Astrocyte of the spinal cord (primary cell): ENCODE results near the gene RAVER2.
A peak's percentile ranks its signal among the peaks of the same experiment; 100 is the strongest.

ENCODE experiments used
- DNase-seq: peaks from one replicate; pipeline ENCODE4 v3.0.0; 2011; ENCODE audit warnings: low read depth, low spot score
- H3K4me3 ChIP-seq: 2 replicates; pipeline ENCODE4 v1.5.1; 2011; ENCODE audit warnings: low read depth, mild to moderate bottlenecking, low read length, moderate library complexity
- in situ Hi-C: cut with HindIII; loops from 2 replicates; pipeline ENCODE4 v1.10.0; 2017; ENCODE audit warnings: low sequenced_read_pairs
- TF ChIP-seq, protein P1 (sequence below): IDR thresholded peaks from 2 replicates; pipeline ENCODE4 v1.5.1; 2012; ENCODE audit warnings: low read depth, mild to moderate bottlenecking, low read length, inconsistent platforms

The RAVER2 gene

DNA sequence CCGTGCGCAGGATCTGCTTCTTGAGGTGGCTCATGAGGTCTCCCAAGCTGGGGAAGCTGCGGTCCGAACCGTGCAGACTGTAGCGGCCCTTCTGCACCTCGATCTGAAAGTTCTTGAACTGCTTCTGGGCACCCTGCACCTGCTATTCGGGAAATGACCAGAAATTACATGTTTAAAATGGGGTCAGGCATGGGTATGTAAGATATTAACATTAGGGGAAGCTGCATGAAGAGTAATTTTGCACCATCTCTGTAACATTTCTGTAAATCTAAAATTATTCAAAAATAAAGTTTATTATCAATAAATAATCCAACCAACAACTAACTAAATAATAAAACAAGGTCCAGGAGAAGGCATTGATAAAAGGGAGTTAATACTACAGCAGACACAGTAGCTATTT lies 110.7 kb downstream of the RAVER2 start:
- DNase-seq, result no peak
- H3K4me3 ChIP-seq, result no peak overlapping the region
- in situ Hi-C loops, result no loop called here
- TF ChIP-seq, protein P1, sequence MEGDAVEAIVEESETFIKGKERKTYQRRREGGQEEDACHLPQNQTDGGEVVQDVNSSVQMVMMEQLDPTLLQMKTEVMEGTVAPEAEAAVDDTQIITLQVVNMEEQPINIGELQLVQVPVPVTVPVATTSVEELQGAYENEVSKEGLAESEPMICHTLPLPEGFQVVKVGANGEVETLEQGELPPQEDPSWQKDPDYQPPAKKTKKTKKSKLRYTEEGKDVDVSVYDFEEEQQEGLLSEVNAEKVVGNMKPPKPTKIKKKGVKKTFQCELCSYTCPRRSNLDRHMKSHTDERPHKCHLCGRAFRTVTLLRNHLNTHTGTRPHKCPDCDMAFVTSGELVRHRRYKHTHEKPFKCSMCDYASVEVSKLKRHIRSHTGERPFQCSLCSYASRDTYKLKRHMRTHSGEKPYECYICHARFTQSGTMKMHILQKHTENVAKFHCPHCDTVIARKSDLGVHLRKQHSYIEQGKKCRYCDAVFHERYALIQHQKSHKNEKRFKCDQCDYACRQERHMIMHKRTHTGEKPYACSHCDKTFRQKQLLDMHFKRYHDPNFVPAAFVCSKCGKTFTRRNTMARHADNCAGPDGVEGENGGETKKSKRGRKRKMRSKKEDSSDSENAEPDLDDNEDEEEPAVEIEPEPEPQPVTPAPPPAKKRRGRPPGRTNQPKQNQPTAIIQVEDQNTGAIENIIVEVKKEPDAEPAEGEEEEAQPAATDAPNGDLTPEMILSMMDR, result no peak

DNA sequence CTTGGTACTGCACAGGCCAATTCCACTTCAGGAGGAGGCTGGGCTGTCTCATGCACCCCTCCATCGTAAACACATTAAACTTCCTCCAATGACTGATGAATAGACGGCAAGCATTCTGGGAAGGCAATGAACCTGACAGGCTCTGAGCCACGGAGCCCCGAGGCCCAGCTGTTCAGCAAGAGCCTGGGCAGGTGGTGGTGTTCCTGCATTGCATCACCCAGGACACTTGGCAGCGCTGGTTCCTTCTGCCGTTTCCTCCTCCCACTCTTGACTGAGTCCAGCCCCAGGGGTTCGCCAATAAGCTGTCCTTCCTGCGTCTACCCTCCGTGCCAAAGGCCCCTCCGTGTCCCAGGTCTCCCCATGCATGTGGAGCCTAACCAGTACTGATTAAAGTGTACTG lies 111.7 kb downstream of the RAVER2 start:
- in situ Hi-C loops, result no loop called here
- no peak overlapping the region for H3K4me3 ChIP-seq
- TF ChIP-seq, protein P1, result no peak
- no peak for DNase-seq

DNA sequence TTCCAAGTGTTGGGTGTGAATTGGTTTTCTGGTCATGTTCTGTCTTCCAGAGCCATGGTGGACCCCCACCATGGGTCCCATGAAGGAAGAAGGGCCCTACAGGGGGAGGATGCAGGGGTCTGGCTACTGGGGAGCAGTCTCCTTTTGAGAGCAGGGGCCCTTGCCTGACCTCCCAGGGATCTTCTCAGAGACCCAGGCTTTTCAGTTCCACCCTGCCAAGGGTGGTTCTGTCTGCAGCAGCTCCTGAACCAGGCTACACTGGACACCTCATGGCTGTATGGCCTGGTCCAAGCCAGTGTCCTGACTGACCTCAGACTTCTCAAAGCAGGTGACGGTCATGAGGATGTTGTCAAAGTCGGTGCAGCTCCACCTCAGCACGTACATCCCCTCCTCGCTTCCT lies 112.5 kb downstream of the RAVER2 start:
- TF ChIP-seq, protein P1, result no peak
- H3K4me3 ChIP-seq, result no peak overlapping the region
- in situ Hi-C loops, result no loop called here
- DNase-seq, result no peak

DNA sequence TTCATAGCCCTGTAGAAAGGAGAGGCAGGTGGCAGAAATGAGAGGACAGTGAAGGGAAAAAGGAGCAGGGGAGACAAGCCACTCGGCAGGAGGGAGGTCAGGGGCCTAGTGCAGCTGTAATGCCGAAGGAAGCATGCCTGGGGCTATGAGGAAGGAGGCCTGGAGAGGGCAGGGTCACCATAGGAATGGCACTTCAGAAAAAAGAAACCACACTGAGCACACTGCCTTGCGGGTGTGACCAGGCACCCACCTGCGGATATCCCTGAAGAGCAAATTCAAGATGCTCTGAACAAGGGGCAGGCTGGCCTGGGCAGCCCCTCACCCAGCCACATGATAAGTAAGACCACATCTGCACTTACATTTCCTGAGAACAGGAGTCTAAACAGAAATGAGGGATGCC lies 116.7 kb downstream of the RAVER2 start:
- no peak overlapping the region for H3K4me3 ChIP-seq
- peak; percentile 20 for DNase-seq
- in situ Hi-C loops, result no loop called here
- TF ChIP-seq, protein P1, result peak; percentile 31

DNA sequence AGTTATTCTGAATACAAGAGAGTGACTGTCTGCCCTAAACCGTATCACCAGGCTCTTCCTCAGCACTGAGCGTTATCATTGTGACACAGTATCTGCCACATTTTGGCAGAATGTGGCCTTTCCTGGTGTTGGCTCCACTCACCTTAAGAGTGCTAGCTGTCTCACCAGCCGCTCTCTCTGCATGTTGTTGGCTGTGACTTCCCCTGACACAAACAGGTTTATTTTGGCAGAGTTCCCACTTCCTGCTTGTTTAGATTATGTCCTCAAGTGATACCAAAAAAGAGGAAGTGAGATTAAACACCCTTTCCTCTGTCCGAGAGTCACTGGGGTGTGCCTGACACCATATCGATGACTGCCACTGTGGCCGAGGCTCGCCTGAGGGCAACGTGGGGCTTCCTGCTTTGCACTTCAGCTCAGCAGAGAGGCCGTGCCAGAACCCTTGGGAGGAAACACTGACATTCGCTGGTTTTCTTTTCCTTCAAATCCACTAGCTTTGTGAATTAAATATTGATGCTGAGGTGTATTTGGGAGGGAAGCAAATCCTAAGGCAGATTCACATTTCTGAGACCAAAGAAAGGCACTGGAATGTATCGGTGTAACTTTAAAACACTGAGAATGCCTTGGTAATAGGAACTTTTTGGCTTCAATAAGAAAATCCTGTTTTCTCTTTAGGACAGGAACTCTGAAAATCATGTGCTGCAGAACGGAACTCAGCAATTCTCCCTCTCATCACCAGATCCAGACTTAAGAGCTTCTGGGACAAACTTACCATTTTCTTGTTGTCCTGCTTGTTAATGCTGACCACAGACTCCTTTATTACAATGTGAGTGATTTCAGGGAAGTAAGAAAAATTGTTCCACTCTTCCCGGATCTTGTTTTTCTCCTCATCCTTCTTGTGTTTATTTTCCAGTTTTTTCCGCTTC lies 119.4 kb downstream of the RAVER2 start:
- H3K4me3 ChIP-seq, result no peak overlapping the region
- TF ChIP-seq, protein P1, result no peak
- in situ Hi-C loops, result no loop called here
- DNase-seq, result no peak

DNA sequence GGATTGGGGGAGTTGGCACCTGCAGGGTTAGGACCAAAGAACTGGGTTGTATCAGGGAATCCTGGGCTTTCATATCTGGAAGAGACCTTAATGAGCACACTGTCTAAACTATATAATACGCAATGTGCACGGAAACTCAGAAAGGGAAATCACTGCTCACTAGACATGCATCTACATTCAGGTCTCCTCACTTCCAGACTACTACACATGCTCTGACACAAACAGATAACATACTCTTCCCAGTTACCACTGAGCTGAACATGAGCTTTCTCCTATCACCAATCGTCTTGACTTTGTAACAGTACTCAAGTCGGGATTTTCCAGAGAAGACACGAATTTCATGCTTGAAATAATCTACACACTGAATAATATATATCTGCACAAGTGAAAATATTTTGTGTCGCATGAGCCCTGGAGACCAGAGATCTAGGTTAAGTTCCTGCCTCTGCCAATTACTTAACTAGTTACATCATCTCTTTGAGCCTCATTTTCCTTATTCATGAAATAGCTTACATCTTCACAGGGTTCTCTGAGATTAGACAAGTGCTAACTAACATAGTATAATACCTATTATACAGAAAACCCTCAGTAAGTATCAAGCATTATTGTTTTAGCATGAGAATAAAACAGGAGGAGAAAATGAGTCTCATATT lies 120.4 kb downstream of the RAVER2 start:
- TF ChIP-seq, protein P1, result no peak
- in situ Hi-C loops, result no loop called here
- no peak for DNase-seq
- H3K4me3 ChIP-seq, result no peak overlapping the region
